ENCODE data around the gene ATG7.

Gene ATG7

GRCh38 chr3:11367143-11367693 lies 95.0 kb downstream of the ATG7 start:
- no peak for DNase-seq

- no peak for DNase-seq
Observed at GRCh38 chr3:11370191-11370590, 98.0 kb downstream of the ATG7 start.

GRCh38 chr3:11370966-11371365 lies 98.8 kb downstream of the ATG7 start:
- DNase-seq = no peak

GRCh38 chr3:11371747-11372146 lies 99.5 kb downstream of the ATG7 start:
- no peak for DNase-seq

GRCh38 chr3:11373235-11373634 lies 101.0 kb downstream of the ATG7 start:
- no peak for DNase-seq

GRCh38 chr3:11373654-11374053 lies 101.5 kb downstream of the ATG7 start:
- no peak for DNase-seq

GRCh38 chr3:11375333-11376088 lies 103.3 kb downstream of the ATG7 start:
- DNase-seq = no peak

GRCh38 chr3:11377719-11378118 lies 105.5 kb downstream of the ATG7 start:
- no peak for DNase-seq

GRCh38 chr3:11379238-11379823 lies 107.1 kb downstream of the ATG7 start:
- no peak for DNase-seq

GRCh38 chr3:11379824-11380701 lies 107.9 kb downstream of the ATG7 start:
- no peak for DNase-seq

- DNase-seq = no peak
Observed at GRCh38 chr3:11381141-11381540, 108.9 kb downstream of the ATG7 start.

- no peak for DNase-seq
Observed at GRCh38 chr3:11381563-11381962, 109.4 kb downstream of the ATG7 start.

GRCh38 chr3:11382146-11382745 lies 110.0 kb downstream of the ATG7 start:
- no peak for DNase-seq

GRCh38 chr3:11384074-11384473 lies 111.9 kb downstream of the ATG7 start:
- no peak for DNase-seq

- DNase-seq = no peak
Observed at GRCh38 chr3:11385326-11385725, 113.1 kb downstream of the ATG7 start.

GRCh38 chr3:11385891-11386290 lies 113.7 kb downstream of the ATG7 start:
- peak; percentile 22 for DNase-seq

GRCh38 chr3:11386465-11387113 lies 114.4 kb downstream of the ATG7 start:
- no peak for DNase-seq

GRCh38 chr3:11389386-11390268 lies 117.4 kb downstream of the ATG7 start:
- no peak for DNase-seq

- no peak for DNase-seq
Observed at GRCh38 chr3:11390411-11391131, 118.4 kb downstream of the ATG7 start.

GRCh38 chr3:11391174-11391879 lies 119.1 kb downstream of the ATG7 start:
- no peak for DNase-seq

All from T1000 (cell line).